ENCODE measurements around the gene CRLF1.

Gene CRLF1

GRCh38 chr19:18588611-18589379 is 17.8 kb downstream of the CRLF1 start, which contains the start of gene REX1BD:
TSS of gene REX1BD (plus strand) at chr19:18588798. CDS start at chr19:18588802, 4 bp downstream.
- peaks cover 13% of the 10 kb centered on the region for H3K36me3 ChIP-seq (replicated peaks; ENCODE audit: low read depth, low read length)
- peak within 1 kb of the TSS; percentile 86 for H3K4me3 ChIP-seq (ENCODE audit: low read length)
- H4K20me1 ChIP-seq (ENCODE audit: insufficient read depth, low read length) = no peaks in the 10 kb centered on the region; the same call in 1 of the 2 replicates
- peak within 1 kb of the TSS; percentile 93 for H2AFZ ChIP-seq (ENCODE audit: low read depth, low read length)
- peak within 1 kb of the TSS; percentile 92 for H3K9ac ChIP-seq (ENCODE audit: low read length)
- H3K4me1 ChIP-seq (ENCODE audit: low read length) = peaks cover 34% of the 10 kb centered on the region
- H3K27me3 ChIP-seq (ENCODE audit: low read depth, low read length) = no peaks in the 10 kb centered on the region
- TF ChIP-seq CTCF (IDR thresholded peaks at IDR 0.05; ENCODE audit: low read depth, low read length) (peak; percentile 91), EZH2phosphoT487 (IDR thresholded peaks at IDR 0.05; ENCODE audit: low read depth) (no peak)
- peaks cover 15% of the 10 kb centered on the region for H3K79me2 ChIP-seq (ENCODE audit: low read length)
- peak within 1 kb of the TSS; percentile 98 for H3K4me2 ChIP-seq (ENCODE audit: low read length)
- H3K9me3 ChIP-seq (ENCODE audit: insufficient read depth, low read length) = peaks cover 6% of the 10 kb centered on the region; the same call in 1 of the 2 replicates
- H3K27ac ChIP-seq (ENCODE audit: low read length) = peak within 1 kb of the TSS; percentile 92

DNA sequence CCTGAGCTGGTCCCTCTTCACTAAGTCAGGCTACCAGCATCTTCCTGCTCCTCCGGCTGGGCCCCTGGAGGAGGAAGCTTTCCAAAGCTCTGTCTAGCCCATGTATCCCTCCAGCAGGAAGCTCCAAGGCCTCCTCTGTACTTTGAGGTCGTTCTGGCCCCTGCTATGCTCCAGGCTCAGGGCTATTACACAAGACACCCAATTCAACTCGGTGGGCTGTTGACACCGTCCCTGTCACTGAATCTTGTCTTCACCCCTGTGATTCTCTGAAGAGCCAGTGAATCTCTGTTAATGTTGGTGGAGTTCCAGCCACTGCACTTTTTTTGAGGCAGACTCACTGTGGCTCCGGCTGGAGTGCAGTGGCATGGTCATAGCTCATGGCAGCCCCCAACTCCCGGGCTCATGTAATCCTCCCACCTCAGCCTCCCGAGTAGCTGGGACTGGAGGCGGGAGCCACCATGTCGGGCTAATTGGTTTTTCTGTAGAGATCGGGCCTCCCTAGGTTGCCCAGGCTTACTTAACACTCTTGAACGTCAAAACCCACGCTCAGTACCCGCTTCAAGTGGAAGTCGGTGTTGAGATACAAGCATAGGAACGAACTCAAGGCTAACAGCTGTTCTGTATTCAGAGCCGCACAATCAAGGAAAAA is 18.5 kb downstream of the CRLF1 start:
- Histone ChIP-seq H3K4me3 (ENCODE audit: low read length) (peak overlapping the region; percentile 86), H3K27ac (ENCODE audit: low read length) (peak overlapping the region; percentile 92), H3K4me2 (ENCODE audit: low read length) (peak overlapping the region; percentile 98), H3K9me3 (ENCODE audit: insufficient read depth, low read length) (peaks cover 6% of the 10 kb centered on the region; the same call in 1 of the 2 replicates), H3K4me1 (ENCODE audit: low read length) (peaks cover 34% of the 10 kb centered on the region), H3K36me3 (replicated peaks; ENCODE audit: low read depth, low read length) (peaks cover 13% of the 10 kb centered on the region), H3K27me3 (ENCODE audit: low read depth, low read length) (no peaks in the 10 kb centered on the region), H3K79me2 (ENCODE audit: low read length) (peaks cover 15% of the 10 kb centered on the region), H4K20me1 (ENCODE audit: insufficient read depth, low read length) (no peaks in the 10 kb centered on the region; the same call in 1 of the 2 replicates), H2AFZ (ENCODE audit: low read depth, low read length) (peak overlapping the region; percentile 93), H3K9ac (ENCODE audit: low read length) (peak overlapping the region; percentile 92)
- TF ChIP-seq EZH2phosphoT487 (IDR thresholded peaks at IDR 0.05; ENCODE audit: low read depth) = no peak
- TF ChIP-seq CTCF (IDR thresholded peaks at IDR 0.05; ENCODE audit: low read depth, low read length) = no peak

DNA sequence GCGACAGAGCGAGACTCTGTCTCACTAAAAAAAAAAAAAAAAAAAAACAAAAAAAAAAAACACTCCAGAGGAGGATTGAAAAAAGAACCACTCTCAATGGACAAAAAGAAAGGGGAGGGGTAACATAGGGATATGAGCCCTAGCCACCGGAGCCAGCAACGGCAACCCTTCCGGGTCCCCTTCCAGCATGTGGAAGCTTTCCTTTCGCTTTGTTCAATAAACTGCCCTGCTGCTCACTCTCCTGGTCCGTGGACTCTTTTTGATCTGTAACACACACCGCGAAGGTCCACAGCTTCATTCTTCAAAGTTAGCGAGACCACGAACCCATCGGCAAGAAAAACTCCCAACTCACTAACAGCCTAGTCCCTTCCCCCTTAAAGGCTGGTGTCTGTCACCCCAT is 19.0 kb downstream of the CRLF1 start:
- Histone ChIP-seq H3K9ac (ENCODE audit: low read length) (peak overlapping the region; percentile 92; the same call in 1 of the 2 replicates), H3K9me3 (ENCODE audit: insufficient read depth, low read length) (peaks cover 6% of the 10 kb centered on the region; the same call in 1 of the 2 replicates), H3K27ac (ENCODE audit: low read length) (peak overlapping the region; percentile 92), H2AFZ (ENCODE audit: low read depth, low read length) (0 out of 2 replicates have a peak overlapping the region, but pooled peaks have one; percentile 93), H3K79me2 (ENCODE audit: low read length) (peaks cover 15% of the 10 kb centered on the region), H3K4me1 (ENCODE audit: low read length) (peaks cover 34% of the 10 kb centered on the region), H3K36me3 (replicated peaks; ENCODE audit: low read depth, low read length) (peaks cover 13% of the 10 kb centered on the region), H3K4me3 (ENCODE audit: low read length) (peak overlapping the region; percentile 86), H3K27me3 (ENCODE audit: low read depth, low read length) (no peaks in the 10 kb centered on the region), H3K4me2 (ENCODE audit: low read length) (peak overlapping the region; percentile 98), H4K20me1 (ENCODE audit: insufficient read depth, low read length) (no peaks in the 10 kb centered on the region; the same call in 1 of the 2 replicates)
- TF ChIP-seq EZH2phosphoT487 (IDR thresholded peaks at IDR 0.05; ENCODE audit: low read depth) = no peak
- no peak for TF ChIP-seq CTCF (IDR thresholded peaks at IDR 0.05; ENCODE audit: low read depth, low read length)

DNA sequence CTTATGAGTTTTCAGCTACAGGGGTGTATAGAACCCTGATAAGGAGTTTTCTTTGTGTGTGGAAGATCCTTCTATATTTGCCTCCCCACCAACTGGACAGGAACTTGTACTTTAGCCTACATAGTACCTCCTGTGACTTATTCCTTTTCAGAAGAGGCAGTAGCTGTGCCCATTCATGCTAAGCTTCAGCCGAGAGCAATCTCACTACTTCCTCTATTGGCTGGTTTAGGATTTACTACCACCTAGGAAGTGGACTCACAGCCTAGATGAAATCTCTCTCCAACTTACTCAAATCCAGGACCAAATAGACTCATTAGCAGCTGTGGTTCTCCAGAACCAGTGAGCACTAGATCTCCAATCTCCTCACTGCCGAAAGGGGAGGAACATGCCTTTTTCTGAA is 20.3 kb downstream of the CRLF1 start:
- peak overlapping the region; percentile 86 for H3K27ac ChIP-seq (ENCODE audit: low read length)
- peaks cover 34% of the 10 kb centered on the region for H3K4me1 ChIP-seq (ENCODE audit: low read length)
- peak; percentile 28 for TF ChIP-seq CTCF (IDR thresholded peaks at IDR 0.05; ENCODE audit: low read depth, low read length)
- TF ChIP-seq EZH2phosphoT487 (IDR thresholded peaks at IDR 0.05; ENCODE audit: low read depth) = no peak

More for the DNA sequence above, 20.3 kb downstream of the CRLF1 start:
- H4K20me1 ChIP-seq (ENCODE audit: insufficient read depth, low read length) = no peaks in the 10 kb centered on the region; the same call in 1 of the 2 replicates
- peaks cover 15% of the 10 kb centered on the region for H3K79me2 ChIP-seq (ENCODE audit: low read length)
- H3K9me3 ChIP-seq (ENCODE audit: insufficient read depth, low read length) = peaks cover 6% of the 10 kb centered on the region; the same call in 1 of the 2 replicates
- H3K9ac ChIP-seq (ENCODE audit: low read length) = peak overlapping the region; percentile 51; the same call in 1 of the 2 replicates
- H3K27me3 ChIP-seq (ENCODE audit: low read depth, low read length) = no peaks in the 10 kb centered on the region
- peak overlapping the region; percentile 70 for H3K4me2 ChIP-seq (ENCODE audit: low read length)
- H3K4me3 ChIP-seq (ENCODE audit: low read length) = peak overlapping the region; percentile 47
- H2AFZ ChIP-seq (ENCODE audit: low read depth, low read length) = peak overlapping the region; percentile 72; the same call in 1 of the 2 replicates
- peaks cover 13% of the 10 kb centered on the region for H3K36me3 ChIP-seq (replicated peaks; ENCODE audit: low read depth, low read length)

Measured in OCI-LY3 (cell line).